Ishikawa (cell line): Measurements from ENCODE around the gene IVL.

Experiments used
- FOXM1 ChIP-seq: IDR thresholded peaks from 2 replicates; pipeline ENCODE4 v1.6.1; 2012; ENCODE audit warnings: low read depth, borderline replicate concordance
- MAX ChIP-seq: IDR thresholded peaks from 2 replicates; pipeline ENCODE4 v1.6.1; 2012
- RAD21 ChIP-seq: IDR thresholded peaks from 2 replicates; pipeline ENCODE4 v1.6.1; 2012; ENCODE audit warnings: low read depth
- REST ChIP-seq: IDR thresholded peaks from 2 replicates; pipeline ENCODE4 v1.6.1; 2012; ENCODE audit warnings: low read depth, mild to moderate bottlenecking

GRCh38 chr1:152933196-152933595 lies 24.9 kb downstream of the IVL start:
- TF ChIP-seq RAD21 (no peak), FOXM1 (no peak), MAX (no peak), REST (no peak)
